Peyer's patch (tissue), 4 donors: ENCODE data around the gene MGAT5. TPM values are rescaled to one million over a fixed set of nuclear protein-coding genes. Genes with fewer than 3 reads are reported as not detected.

Experiments used
- DNase-seq, 3 donors: peaks; one replicate each; pipeline ENCODE4 v3.0.0-alpha.2; 2017 to 2019
- H3K27ac ChIP-seq, 4 donors: fragments of 200-600 bp; sonication (generic); one replicate each; pipeline ENCODE4 v1.5.1; 2016 to 2019
- H3K27me3 ChIP-seq, 2 donors: fragments of 200-600 bp; sonication (generic); one replicate each; pipeline ENCODE4 v1.5.1; 2019
- H3K36me3 ChIP-seq, 3 donors: fragments of 200-600 bp; sonication (generic); one replicate each; pipeline ENCODE4 v1.5.1; 2016 to 2019
- H3K4me1 ChIP-seq, 4 donors: fragments of 200-600 bp; sonication (generic); one replicate each; pipeline ENCODE4 v1.5.1; 2016 to 2019
- H3K4me3 ChIP-seq, 4 donors: fragments of 200-600 bp; sonication (generic); 1 replicate in 3 of 4; 2 replicates in 1 of 4; pipeline ENCODE4 v1.5.1; 2016 to 2019; ENCODE audit warnings: mild to moderate bottlenecking in 1 of 4
- H3K9me3 ChIP-seq, 4 donors: fragments of 200-600 bp; sonication (generic); one replicate each; pipeline ENCODE4 v1.5.1; 2016 to 2019; ENCODE audit warnings: mild to moderate bottlenecking in 1 of 4
- POLR2A ChIP-seq, 2 donors: fragments of 450-650 bp; IDR thresholded peaks; one replicate each; pipeline ENCODE4 v1.5.1; 2017; ENCODE audit warnings: antibody characterized with exemption in 2 of 2, mild to moderate bottlenecking in 2 of 2, moderate library complexity in 2 of 2
- total RNA-seq, 4 donors: library from RNA; depleted of rRNA; stranded (reverse); fragments of >200 nt; gene quantifications; one replicate each; pipeline ENCODE4 v1.1.0, GENCODE V29; 2016
- TF ChIP-seq, protein P1 (sequence below), 6 experiments: fragments of 450-650 bp in 4 of 6; fragments of 200-600 bp in 2 of 6; sonication (generic) in 1 of 6; IDR thresholded peaks; one replicate each; pipeline ENCODE4 v1.5.1; 2017 to 2019; ENCODE audit warnings: antibody characterized with exemption in 6 of 6, mild to moderate bottlenecking in 3 of 6, moderate library complexity in 1 of 6

Gene MGAT5
- total RNA-seq, 4 donors from 2014 or later, result 106 to 182 (median 117) TPM

DNA sequence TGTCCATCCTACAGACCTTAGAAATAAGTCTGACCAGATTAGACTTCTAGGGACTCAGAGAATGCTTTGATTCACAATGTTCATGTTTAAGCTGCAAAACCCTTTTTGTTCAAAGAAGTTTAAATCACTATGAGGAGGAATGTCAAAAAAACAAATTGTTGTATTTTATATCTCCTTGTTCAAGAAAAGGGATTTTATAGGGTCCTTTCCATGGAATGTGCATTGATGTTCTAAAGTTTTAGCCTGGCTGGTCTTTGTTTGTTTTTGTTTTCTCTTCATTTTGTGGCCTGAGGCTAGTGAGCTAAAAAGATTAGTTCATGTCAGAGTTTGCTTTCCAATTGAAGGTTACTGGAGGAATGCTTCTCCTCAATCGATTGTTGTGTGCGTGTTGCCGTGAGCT is 77.2 kb downstream of the MGAT5 start:
- peaks cover 0 to 4% (median 0%) of the 10 kb centered on the region in 4 donors for H3K4me1 ChIP-seq
- TF ChIP-seq, protein P1, sequence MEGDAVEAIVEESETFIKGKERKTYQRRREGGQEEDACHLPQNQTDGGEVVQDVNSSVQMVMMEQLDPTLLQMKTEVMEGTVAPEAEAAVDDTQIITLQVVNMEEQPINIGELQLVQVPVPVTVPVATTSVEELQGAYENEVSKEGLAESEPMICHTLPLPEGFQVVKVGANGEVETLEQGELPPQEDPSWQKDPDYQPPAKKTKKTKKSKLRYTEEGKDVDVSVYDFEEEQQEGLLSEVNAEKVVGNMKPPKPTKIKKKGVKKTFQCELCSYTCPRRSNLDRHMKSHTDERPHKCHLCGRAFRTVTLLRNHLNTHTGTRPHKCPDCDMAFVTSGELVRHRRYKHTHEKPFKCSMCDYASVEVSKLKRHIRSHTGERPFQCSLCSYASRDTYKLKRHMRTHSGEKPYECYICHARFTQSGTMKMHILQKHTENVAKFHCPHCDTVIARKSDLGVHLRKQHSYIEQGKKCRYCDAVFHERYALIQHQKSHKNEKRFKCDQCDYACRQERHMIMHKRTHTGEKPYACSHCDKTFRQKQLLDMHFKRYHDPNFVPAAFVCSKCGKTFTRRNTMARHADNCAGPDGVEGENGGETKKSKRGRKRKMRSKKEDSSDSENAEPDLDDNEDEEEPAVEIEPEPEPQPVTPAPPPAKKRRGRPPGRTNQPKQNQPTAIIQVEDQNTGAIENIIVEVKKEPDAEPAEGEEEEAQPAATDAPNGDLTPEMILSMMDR (IDR thresholded peaks at IDR 0.05), result no peak
- no peak for TF ChIP-seq POLR2A (IDR thresholded peaks at IDR 0.05)
- H3K36me3 ChIP-seq, result no peaks in the 10 kb centered on the region
- no peak for DNase-seq
- no peak overlapping the region for H3K27ac ChIP-seq
- H3K4me3 ChIP-seq, result no peak overlapping the region
- H3K27me3 ChIP-seq, result no peaks in the 10 kb centered on the region
- H3K9me3 ChIP-seq, result no peaks in the 10 kb centered on the region

GRCh38 chr2:134333646-134334189 is 79.8 kb downstream of the MGAT5 start:
- Histone ChIP-seq H3K27ac (no peak overlapping the region), H3K4me3 (no peak overlapping the region), H3K4me1 (peaks cover 0 to 4% (median 0%) of the 10 kb centered on the region in 4 donors), H3K36me3 (no peaks in the 10 kb centered on the region), H3K27me3 (no peaks in the 10 kb centered on the region), H3K9me3 (no peaks in the 10 kb centered on the region)
- no peak for DNase-seq
- TF ChIP-seq, protein P1 (IDR thresholded peaks at IDR 0.05), result no peak
- TF ChIP-seq POLR2A (IDR thresholded peaks at IDR 0.05), result no peak

DNA sequence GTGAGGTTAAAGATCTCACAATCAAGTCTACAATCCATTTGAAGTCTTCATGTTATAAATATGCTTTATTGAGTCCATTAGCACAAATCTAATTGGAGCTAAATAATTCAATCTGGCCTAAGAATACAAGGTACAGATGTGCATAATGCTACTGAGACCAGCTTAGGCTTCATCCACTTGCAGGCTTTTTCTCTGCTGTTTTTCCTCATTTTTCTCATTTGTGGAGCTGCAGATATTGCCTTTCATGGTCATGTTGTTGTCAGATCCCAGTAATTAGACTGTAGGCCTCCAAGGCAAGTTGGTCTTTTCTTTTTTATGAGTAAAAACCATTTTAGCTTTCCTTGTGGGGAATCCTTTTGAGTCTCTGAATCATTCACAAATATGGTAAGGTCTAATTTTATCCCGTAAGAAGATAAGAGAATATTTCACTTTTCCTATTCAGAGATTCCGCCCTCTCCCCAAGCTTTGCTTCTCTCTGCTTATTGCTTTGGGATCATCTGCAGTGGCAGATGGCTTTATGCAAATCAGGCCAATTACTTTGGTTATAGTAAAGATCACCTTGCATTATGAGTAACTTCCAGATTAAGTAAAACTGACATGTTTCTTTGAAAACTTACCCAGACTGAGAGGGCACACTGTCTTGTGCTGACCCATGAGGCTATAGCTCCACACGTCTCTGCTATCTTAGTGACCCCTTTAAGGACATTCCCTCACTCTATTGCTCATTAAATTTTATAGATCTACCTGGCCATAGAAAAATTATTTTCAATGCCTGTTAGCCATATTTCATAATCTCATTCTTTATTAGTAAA is 80.9 kb downstream of the MGAT5 start:
- TF ChIP-seq, protein P1 (IDR thresholded peaks at IDR 0.05), result no peak
- no peak for TF ChIP-seq POLR2A (IDR thresholded peaks at IDR 0.05)
- H3K27ac ChIP-seq, result no peak overlapping the region
- no peak overlapping the region for H3K4me3 ChIP-seq
- DNase-seq, result no peak
- no peaks in the 10 kb centered on the region for H3K9me3 ChIP-seq
- no peaks in the 10 kb centered on the region for H3K36me3 ChIP-seq
- H3K4me1 ChIP-seq, result peaks cover 0 to 4% (median 0%) of the 10 kb centered on the region in 4 donors
- H3K27me3 ChIP-seq, result no peaks in the 10 kb centered on the region

- Histone ChIP-seq H3K27me3 (no peaks in the 10 kb centered on the region), H3K9me3 (no peaks in the 10 kb centered on the region), H3K4me1 (peaks cover 0 to 4% (median 0%) of the 10 kb centered on the region in 4 donors), H3K27ac (no peak overlapping the region), H3K36me3 (no peaks in the 10 kb centered on the region), H3K4me3 (no peak overlapping the region)
- no peak for TF ChIP-seq POLR2A (IDR thresholded peaks at IDR 0.05)
- TF ChIP-seq, protein P1 (IDR thresholded peaks at IDR 0.05), result no peak
- DNase-seq, result no peak
Observed at GRCh38 chr2:134335601-134336000, 81.7 kb downstream of the MGAT5 start.

DNA sequence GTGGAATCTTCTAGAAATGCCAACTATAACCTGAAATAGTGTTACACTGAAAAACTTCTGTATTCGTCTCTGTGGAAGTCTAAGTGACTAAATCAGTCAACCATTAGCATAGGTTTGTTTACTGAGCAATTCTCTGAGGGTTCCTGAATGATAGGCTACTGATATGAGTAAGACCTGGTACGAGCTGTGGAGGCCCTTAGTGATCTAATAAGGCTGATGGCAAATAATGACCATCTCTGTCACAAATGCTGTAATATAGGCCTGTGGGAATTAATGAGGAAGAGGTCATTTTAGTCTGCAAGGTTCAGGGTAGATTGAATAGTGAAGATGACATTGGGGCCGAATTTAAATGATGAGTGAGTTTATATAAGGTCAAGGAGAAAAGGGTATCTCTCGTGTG is 82.5 kb downstream of the MGAT5 start:
- no peaks in the 10 kb centered on the region for H3K9me3 ChIP-seq
- TF ChIP-seq, protein P1 (IDR thresholded peaks at IDR 0.05), result no peak
- no peak for TF ChIP-seq POLR2A (IDR thresholded peaks at IDR 0.05)
- peaks cover 0 to 4% (median 0%) of the 10 kb centered on the region in 4 donors for H3K4me1 ChIP-seq
- DNase-seq, result no peak
- H3K4me3 ChIP-seq, result no peak overlapping the region
- peaks cover 0 to 2% (median 0%) of the 10 kb centered on the region in 3 donors for H3K36me3 ChIP-seq
- no peaks in the 10 kb centered on the region for H3K27me3 ChIP-seq
- no peak overlapping the region for H3K27ac ChIP-seq
